HepG2 (cell line): ENCODE measurements around the gene MXRA7. TPM values are rescaled to one million over a fixed set of nuclear protein-coding genes. Genes with fewer than 3 reads are reported as not detected.

ENCODE experiments used
- BCLAF1 ChIP-seq: fragments of 450-650 bp; IDR thresholded peaks from 2 replicates; pipeline ENCODE4 v1.6.1; 2017; ENCODE audit warnings: mild to moderate bottlenecking
- CHD4 ChIP-seq: fragments of 200-600 bp; sonication (generic); IDR thresholded peaks from 2 replicates; pipeline ENCODE4 v1.7.0; 2017; ENCODE audit warnings: mild to moderate bottlenecking, low read length, borderline replicate concordance
- CSRNP1 ChIP-seq: sonication (generic); formaldehyde crosslinking; IDR thresholded peaks from 2 replicates; pipeline ENCODE4 v1.8.1; 2023; ENCODE audit warnings: mild to moderate bottlenecking, missing genetic modification reagents
- GATAD1 ChIP-seq: IDR thresholded peaks from 2 replicates; pipeline ENCODE4 v1.6.1; 2016; ENCODE audit warnings: missing genetic modification reagents, missing compliant biosample characterization
- IKZF4 ChIP-seq: sonication (generic); formaldehyde crosslinking; IDR thresholded peaks from 2 replicates; pipeline ENCODE4 v1.5.1; 2020; ENCODE audit warnings: borderline replicate concordance, mild to moderate bottlenecking, low read depth, missing genetic modification reagents; ENCODE audit errors: not compliant biosample characterization
- NAIF1 ChIP-seq: sonication (generic); formaldehyde crosslinking; IDR thresholded peaks from 2 replicates; pipeline ENCODE4 v1.5.0; 2020; ENCODE audit warnings: mild to moderate bottlenecking, missing genetic modification reagents, borderline replicate concordance
- NFKBIZ ChIP-seq: IDR thresholded peaks from 2 replicates; pipeline ENCODE4 v1.6.1; 2018; ENCODE audit warnings: missing genetic modification reagents, missing compliant biosample characterization
- NR2F1 ChIP-seq, 2 experiments: fragments of 450-650 bp in 1 of 2; formaldehyde crosslinking in 1 of 2; IDR thresholded peaks; 2 replicates each; pipeline versions ENCODE4 v1.5.0 to v1.6.1; 2016 to 2020; ENCODE audit warnings: mild to moderate bottlenecking in 1 of 2, missing compliant biosample characterization in 1 of 2, missing genetic modification reagents in 1 of 2, moderate library complexity in 1 of 2
- PAF1 ChIP-seq: IDR thresholded peaks from 2 replicates; pipeline ENCODE4 v1.6.1; 2016; ENCODE audit warnings: missing genetic modification reagents, missing compliant biosample characterization
- PITX1 ChIP-seq: sonication (generic); formaldehyde crosslinking; IDR thresholded peaks from 2 replicates; pipeline ENCODE4 v1.5.1; 2020; ENCODE audit warnings: mild to moderate bottlenecking, missing genetic modification reagents
- POLR2AphosphoS2 ChIP-seq: IDR thresholded peaks from 2 replicates; pipeline ENCODE4 v1.6.1; 2011; ENCODE audit warnings: low read depth, low read length, improper control_type of control experiment
- SMARCE1 ChIP-seq: fragments of 450-650 bp; IDR thresholded peaks from 2 replicates; pipeline ENCODE4 v1.6.1; 2017; ENCODE audit warnings: borderline replicate concordance
- SRSF1 ChIP-seq: fragments of 200-400 bp; formaldehyde crosslinking; optimal IDR thresholded peaks from 2 replicates; pipeline ENCODE3; 2017; ENCODE audit warnings: mild to moderate bottlenecking, low read depth, low read length, moderate library complexity
- SRSF4 ChIP-seq: fragments of 200-400 bp; formaldehyde crosslinking; IDR thresholded peaks from one replicate; pipeline ENCODE4 v1.6.1; 2018; ENCODE audit warnings: mild to moderate bottlenecking, low read depth, low read length, moderate library complexity; ENCODE audit not compliant: poor library complexity, severe bottlenecking
- TSC22D2 ChIP-seq: sonication (generic); formaldehyde crosslinking; IDR thresholded peaks from 2 replicates; pipeline ENCODE4 v1.5.1; 2020; ENCODE audit warnings: missing genetic modification reagents, mild to moderate bottlenecking, borderline replicate concordance
- ZFP82 ChIP-seq: sonication (generic); formaldehyde crosslinking; IDR thresholded peaks from 2 replicates; pipeline ENCODE4 v1.5.1; 2020; ENCODE audit warnings: mild to moderate bottlenecking, missing genetic modification reagents, borderline replicate concordance
- ZNF333 ChIP-seq: sonication (generic); formaldehyde crosslinking; IDR thresholded peaks from 2 replicates; pipeline ENCODE4 v1.4.0; 2020; ENCODE audit warnings: mild to moderate bottlenecking, missing genetic modification reagents, borderline replicate concordance
- ZNF34 ChIP-seq: sonication (generic); formaldehyde crosslinking; IDR thresholded peaks from 2 replicates; pipeline ENCODE4 v1.4.0; 2020; ENCODE audit warnings: mild to moderate bottlenecking, missing genetic modification reagents, borderline replicate concordance
- ZNF343 ChIP-seq: sonication (generic); formaldehyde crosslinking; IDR thresholded peaks from 2 replicates; pipeline ENCODE4 v1.4.0; 2020; ENCODE audit warnings: mild to moderate bottlenecking, missing genetic modification reagents
- ZNF616 ChIP-seq: sonication (generic); formaldehyde crosslinking; IDR thresholded peaks from 2 replicates; pipeline ENCODE4 v1.5.0; 2020; ENCODE audit warnings: low read depth, mild to moderate bottlenecking, missing genetic modification reagents
- ZNF678 ChIP-seq: sonication (generic); formaldehyde crosslinking; IDR thresholded peaks from 2 replicates; pipeline ENCODE4 v1.4.0; 2020; ENCODE audit warnings: mild to moderate bottlenecking, missing genetic modification reagents
- polyA plus RNA-seq, 8 experiments: library from polyadenylated mRNA; depleted of rRNA in 3 of 8; stranded (reverse) in 7 of 8; unstranded in 1 of 8; fragments of >200 nt; fragmentation: Illumina TruSeq in 4 of 8; extraction: Trizol in 4 of 8; gene quantifications; 2 replicates each; pipeline versions ENCODE4 v1.2.1 to v1.2.3, GENCODE V29; 2011 to 2016; ENCODE audit warnings: low read depth in 4 of 8, missing spikeins in 1 of 8, mixed read lengths in 1 of 8; ENCODE audit not compliant: insufficient read depth in 1 of 8
- total RNA-seq, 5 experiments: library from RNA; depleted of rRNA; stranded (reverse); fragments of >200 nt; fragmentation: Illumina TruSeq; extraction: Trizol; gene quantifications; 2 replicates each; pipeline ENCODE4 v1.2.3, GENCODE V29; 2016; ENCODE audit warnings: low read depth in 1 of 5
- TF ChIP-seq, protein P1 (sequence below): sonication (generic); formaldehyde crosslinking; IDR thresholded peaks from 2 replicates; pipeline ENCODE4 v1.8.1; 2022; ENCODE audit warnings: mild to moderate bottlenecking, missing genetic modification reagents
- TF ChIP-seq, protein P2 (sequence below): sonication (generic); formaldehyde crosslinking; conservative IDR thresholded peaks from 2 replicates; pipeline ENCODE4 v1.4.0; 2020; ENCODE audit warnings: missing genetic modification reagents

Gene MXRA7
- total and polyA plus RNA-seq, 2 of the 13 experiments (the other 11 are each of a cell fraction or from before 2014, with no cell fraction given), result 44.8 to 112 TPM

- TF ChIP-seq ZNF34 (CRISPR knock-in tag) (no peak; the same call in 1 of the 2 replicates), SRSF1 (no peak), SRSF4 (no peak), POLR2AphosphoS2 (no peak), CSRNP1 (CRISPR knock-in tag) (no peak; the same call in 1 of the 2 replicates), TSC22D2 (CRISPR knock-in tag) (no peak), ZNF616 (CRISPR knock-in tag) (no peak; the same call in 1 of the 2 replicates), PAF1 (CRISPR knock-in tag) (peak; percentile 87; the same call in 1 of the 2 replicates), ZNF343 (CRISPR knock-in tag) (no peak), SMARCE1 (no peak), IKZF4 (CRISPR knock-in tag) (no peak), CHD4 (no peak), ZNF333 (no peak), ZNF678 (no peak), NAIF1 (CRISPR knock-in tag) (no peak), GATAD1 (no peak), BCLAF1 (no peak), NR2F1 (CRISPR knock-in tag; IDR thresholded peaks at IDR 0.05) (no peak), NFKBIZ (CRISPR knock-in tag) (no peak), ZFP82 (CRISPR knock-in tag) (no peak; the same call in none of the 2 replicates), PITX1 (0 out of 2 replicates have a peak, but pooled peaks have one; percentile 18)
- TF ChIP-seq, protein P1, sequence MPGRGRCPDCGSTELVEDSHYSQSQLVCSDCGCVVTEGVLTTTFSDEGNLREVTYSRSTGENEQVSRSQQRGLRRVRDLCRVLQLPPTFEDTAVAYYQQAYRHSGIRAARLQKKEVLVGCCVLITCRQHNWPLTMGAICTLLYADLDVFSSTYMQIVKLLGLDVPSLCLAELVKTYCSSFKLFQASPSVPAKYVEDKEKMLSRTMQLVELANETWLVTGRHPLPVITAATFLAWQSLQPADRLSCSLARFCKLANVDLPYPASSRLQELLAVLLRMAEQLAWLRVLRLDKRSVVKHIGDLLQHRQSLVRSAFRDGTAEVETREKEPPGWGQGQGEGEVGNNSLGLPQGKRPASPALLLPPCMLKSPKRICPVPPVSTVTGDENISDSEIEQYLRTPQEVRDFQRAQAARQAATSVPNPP (CRISPR knock-in tag), result peak; percentile 57; the same call in 1 of the 2 replicates
- TF ChIP-seq, protein P2, sequence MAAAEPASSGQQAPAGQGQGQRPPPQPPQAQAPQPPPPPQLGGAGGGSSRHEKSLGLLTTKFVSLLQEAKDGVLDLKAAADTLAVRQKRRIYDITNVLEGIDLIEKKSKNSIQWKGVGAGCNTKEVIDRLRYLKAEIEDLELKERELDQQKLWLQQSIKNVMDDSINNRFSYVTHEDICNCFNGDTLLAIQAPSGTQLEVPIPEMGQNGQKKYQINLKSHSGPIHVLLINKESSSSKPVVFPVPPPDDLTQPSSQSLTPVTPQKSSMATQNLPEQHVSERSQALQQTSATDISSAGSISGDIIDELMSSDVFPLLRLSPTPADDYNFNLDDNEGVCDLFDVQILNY (CRISPR knock-in tag), result peak; percentile 20; the same call in 1 of the 2 replicates
These were observed 25.8 kb upstream of the MXRA7 start (continued) for GRCh38 chr17:76736349-76737081.
